ENCODE measurements around the gene FDXACB1.

Gene FDXACB1

DNA sequence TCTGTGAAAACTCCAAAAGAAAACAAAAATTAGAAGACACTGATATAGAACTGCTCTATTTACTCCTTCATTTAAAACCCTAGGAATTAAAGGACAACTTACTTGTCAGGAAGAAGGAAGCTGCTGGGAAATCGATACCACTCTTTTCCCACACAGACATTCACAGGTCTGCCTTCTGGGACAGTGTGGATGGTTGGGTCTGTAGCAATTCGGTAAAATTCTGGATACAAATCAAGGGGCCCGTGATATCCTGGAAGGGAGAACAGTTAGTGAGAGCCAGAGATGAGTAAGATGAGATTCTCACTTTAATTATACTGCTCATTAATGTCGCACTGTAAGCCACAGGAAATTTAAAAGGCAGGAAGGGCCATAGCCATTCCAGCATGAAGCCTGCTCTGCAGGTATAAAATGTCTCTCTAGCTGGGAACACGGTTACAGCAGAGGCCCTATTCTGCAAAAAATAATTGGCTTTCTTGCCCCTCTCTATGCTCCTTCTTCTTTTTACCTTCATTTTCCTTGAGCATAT, 41.5 kb downstream of the FDXACB1 start:
- H3K4me3 ChIP-seq (ENCODE audit: control insufficient read depth, low read depth, low read length), result no peak overlapping the region
- DNase-seq (ENCODE audit: low read depth), result no peak
- TF ChIP-seq, protein P1, sequence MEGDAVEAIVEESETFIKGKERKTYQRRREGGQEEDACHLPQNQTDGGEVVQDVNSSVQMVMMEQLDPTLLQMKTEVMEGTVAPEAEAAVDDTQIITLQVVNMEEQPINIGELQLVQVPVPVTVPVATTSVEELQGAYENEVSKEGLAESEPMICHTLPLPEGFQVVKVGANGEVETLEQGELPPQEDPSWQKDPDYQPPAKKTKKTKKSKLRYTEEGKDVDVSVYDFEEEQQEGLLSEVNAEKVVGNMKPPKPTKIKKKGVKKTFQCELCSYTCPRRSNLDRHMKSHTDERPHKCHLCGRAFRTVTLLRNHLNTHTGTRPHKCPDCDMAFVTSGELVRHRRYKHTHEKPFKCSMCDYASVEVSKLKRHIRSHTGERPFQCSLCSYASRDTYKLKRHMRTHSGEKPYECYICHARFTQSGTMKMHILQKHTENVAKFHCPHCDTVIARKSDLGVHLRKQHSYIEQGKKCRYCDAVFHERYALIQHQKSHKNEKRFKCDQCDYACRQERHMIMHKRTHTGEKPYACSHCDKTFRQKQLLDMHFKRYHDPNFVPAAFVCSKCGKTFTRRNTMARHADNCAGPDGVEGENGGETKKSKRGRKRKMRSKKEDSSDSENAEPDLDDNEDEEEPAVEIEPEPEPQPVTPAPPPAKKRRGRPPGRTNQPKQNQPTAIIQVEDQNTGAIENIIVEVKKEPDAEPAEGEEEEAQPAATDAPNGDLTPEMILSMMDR (IDR thresholded peaks at IDR 0.05; ENCODE audit: control insufficient read depth, insufficient read depth, low read depth, low read length, missing control alignments), result no peak

DNA sequence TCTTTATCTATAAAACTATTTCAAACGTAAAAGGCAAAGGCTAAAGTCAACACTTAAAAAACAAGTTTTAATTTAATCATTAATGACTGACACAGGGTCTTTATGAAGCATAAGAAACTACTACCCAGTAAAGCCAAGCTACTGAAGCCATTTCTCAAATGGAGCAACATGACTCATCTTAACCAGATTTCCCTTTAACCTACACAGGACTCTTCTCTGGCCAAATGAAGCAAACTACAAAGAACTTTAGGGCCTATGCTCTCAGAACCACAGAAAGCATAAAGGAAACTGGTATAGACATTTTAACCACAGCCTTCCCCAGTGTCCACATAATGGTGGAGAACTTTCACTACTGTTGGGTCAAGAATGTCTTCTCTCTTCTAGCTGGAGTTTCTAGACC, 42.2 kb downstream of the FDXACB1 start:
- DNase-seq (ENCODE audit: low read depth), result no peak
- no peak overlapping the region for H3K4me3 ChIP-seq (ENCODE audit: control insufficient read depth, low read depth, low read length)
- TF ChIP-seq, protein P1 (IDR thresholded peaks at IDR 0.05; ENCODE audit: control insufficient read depth, insufficient read depth, low read depth, low read length, missing control alignments), result no peak

DNA sequence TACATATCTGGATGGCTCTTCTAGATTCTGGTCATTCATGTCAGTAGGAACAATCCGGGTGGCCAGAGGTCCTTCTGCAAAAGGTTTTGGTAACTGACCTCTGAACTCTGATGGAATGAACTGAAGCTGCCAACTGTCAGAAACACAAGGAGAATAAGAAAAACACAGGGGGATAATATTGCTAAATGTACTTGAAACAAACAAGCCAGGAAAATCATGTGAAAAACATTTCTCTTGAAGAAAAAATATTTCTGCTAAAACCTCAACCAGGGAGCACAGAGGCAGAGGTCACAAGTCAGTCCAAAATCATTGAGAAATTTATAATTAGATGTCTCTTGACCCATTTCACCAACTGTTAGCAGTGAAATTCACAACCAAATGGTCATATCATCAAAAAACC, 42.8 kb downstream of the FDXACB1 start:
- H3K4me3 ChIP-seq (ENCODE audit: control insufficient read depth, low read depth, low read length), result no peak overlapping the region
- no peak for DNase-seq (ENCODE audit: low read depth)
- TF ChIP-seq, protein P1 (IDR thresholded peaks at IDR 0.05; ENCODE audit: control insufficient read depth, insufficient read depth, low read depth, low read length, missing control alignments), result no peak

DNA sequence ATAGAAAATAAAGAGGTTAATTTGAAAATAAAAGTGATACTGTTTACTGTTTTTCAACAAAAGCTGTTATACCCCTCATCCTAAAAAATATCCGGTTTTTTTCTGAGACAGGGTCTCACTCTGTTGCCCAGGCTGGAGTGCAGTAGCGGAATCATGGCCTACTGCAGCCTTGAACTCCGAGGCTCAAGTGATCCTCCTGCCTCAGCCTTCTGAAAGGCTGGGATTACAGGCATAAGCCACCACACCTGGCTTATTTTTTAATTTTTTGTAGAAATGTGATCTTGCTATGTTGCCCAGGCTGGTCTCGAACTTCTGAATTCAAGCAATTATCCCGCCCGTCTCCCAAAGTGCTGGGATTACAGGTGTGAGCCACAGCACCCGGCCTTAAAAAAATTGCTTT, 43.3 kb downstream of the FDXACB1 start:
- H3K4me3 ChIP-seq (ENCODE audit: control insufficient read depth, low read depth, low read length), result no peak overlapping the region
- TF ChIP-seq, protein P1 (IDR thresholded peaks at IDR 0.05; ENCODE audit: control insufficient read depth, insufficient read depth, low read depth, low read length, missing control alignments), result no peak
- no peak for DNase-seq (ENCODE audit: low read depth)

DNA sequence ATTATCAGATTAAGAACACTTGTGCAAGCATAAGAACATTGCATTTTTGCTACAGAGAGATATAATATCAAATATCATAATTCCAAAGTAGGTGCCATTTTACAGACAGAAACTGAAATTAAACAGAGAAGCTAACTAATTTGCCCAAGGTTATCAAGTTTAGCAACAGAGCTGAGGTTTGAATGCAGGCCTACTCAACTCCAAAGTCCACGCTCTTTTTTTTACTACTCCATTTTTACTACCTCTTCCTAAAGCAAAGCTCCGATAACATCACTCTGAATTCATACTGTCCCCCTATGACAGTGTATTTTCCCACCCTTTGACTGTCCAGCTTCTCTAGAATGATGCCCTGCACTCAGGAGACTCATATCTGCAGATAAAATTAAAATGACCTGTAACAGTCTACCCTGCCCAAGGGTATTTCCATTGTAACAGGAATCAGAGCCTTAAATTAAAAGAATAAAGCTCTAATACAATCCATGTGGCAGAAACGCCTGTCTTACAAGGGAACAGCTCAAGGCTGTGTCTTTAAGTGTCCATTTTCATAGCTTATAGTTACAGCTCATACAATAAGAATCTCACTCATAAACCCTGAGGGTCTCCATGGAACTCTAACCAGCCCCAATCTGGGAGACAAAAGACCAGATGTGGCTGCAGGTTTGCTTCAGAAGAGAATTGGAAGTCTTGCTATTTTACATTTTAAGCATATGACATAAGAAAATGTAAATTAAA, 44.4 kb downstream of the FDXACB1 start:
- H3K4me3 ChIP-seq (ENCODE audit: control insufficient read depth, low read depth, low read length), result no peak overlapping the region
- DNase-seq (ENCODE audit: low read depth), result no peak
- TF ChIP-seq, protein P1 (IDR thresholded peaks at IDR 0.05; ENCODE audit: control insufficient read depth, insufficient read depth, low read depth, low read length, missing control alignments), result no peak

DNA sequence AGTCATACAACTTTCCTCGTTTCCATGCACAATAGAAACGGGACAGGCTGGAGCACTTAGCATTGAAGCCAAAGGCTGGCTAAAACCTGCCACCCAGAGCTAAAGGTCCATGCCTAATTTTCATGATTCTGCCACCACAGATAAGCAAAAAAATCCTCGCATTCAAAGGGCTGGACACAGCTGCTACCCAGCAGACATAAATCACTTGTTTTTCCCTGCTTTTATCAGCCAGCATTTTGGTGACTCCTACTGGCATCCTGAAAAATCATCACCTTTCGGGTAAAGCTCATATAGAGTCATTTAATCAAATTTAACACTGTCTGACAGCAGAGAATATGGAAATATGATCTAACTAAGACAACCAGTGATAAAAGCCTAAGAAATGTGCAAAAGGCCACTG, 45.4 kb downstream of the FDXACB1 start:
- TF ChIP-seq, protein P1 (IDR thresholded peaks at IDR 0.05; ENCODE audit: control insufficient read depth, insufficient read depth, low read depth, low read length, missing control alignments), result peak; percentile 20
- H3K4me3 ChIP-seq (ENCODE audit: control insufficient read depth, low read depth, low read length), result no peak overlapping the region
- no peak for DNase-seq (ENCODE audit: low read depth)
